PFSK-1 (cell line): ENCODE results near the gene KIAA1549.

Experiments
- FOXP2 ChIP-seq: optimal IDR thresholded peaks from 2 replicates; pipeline ENCODE3; 2011; ENCODE audit warnings: borderline replicate concordance, control low read depth, inconsistent platforms; ENCODE audit not compliant: insufficient read depth; ENCODE audit errors: extremely low read length, extremely low read depth
- POLR2AphosphoS5 ChIP-seq: IDR thresholded peaks from 2 replicates; pipeline ENCODE4 v1.6.1; 2012; ENCODE audit warnings: low read depth, mild to moderate bottlenecking, control low read depth, low read length, moderate library complexity
- SIN3A ChIP-seq: IDR thresholded peaks from 2 replicates; pipeline ENCODE4 v1.6.1; 2012; ENCODE audit warnings: mild to moderate bottlenecking, low read length, moderate library complexity, borderline replicate concordance; ENCODE audit not compliant: insufficient read depth
- TAF1 ChIP-seq: IDR thresholded peaks from 2 replicates; pipeline ENCODE4 v1.6.1; 2012; ENCODE audit warnings: low read length, control low read depth, borderline replicate concordance; ENCODE audit not compliant: insufficient read depth
- TF ChIP-seq, protein P1 (sequence below), 2 experiments: IDR thresholded peaks; 2 replicates each; pipeline versions ENCODE4 v1.6.1 to v1.8.0; 2011 to 2012; ENCODE audit warnings: low read depth in 2 of 2, low read length in 2 of 2, control low read depth in 1 of 2, inconsistent platforms in 1 of 2, mild to moderate bottlenecking in 1 of 2, moderate library complexity in 1 of 2; ENCODE audit not compliant: insufficient read depth in 1 of 2

KIAA1549 gene

DNA sequence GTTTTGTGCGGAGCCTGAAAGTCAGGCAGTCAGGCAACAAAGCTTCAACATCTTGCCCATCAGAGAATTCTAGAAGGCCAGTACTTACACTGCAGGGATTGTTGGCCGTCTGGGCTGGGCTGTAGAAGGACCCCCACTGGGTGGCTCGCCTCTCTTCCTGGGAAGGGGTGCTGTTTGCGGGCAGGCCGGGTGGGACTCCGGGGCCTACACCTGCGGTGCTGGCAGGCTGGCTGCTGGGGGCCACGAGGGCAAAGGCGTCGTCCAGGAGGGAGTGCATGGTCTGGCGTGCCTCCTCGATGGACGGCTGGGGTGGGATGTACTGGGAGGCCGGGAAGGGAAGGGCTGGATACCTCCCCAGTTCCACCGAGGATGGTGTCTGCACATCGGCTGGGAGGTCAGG, 120.1 kb downstream of the KIAA1549 start:
- no peak for TF ChIP-seq POLR2AphosphoS5
- no peak for TF ChIP-seq FOXP2
- TF ChIP-seq, protein P1, sequence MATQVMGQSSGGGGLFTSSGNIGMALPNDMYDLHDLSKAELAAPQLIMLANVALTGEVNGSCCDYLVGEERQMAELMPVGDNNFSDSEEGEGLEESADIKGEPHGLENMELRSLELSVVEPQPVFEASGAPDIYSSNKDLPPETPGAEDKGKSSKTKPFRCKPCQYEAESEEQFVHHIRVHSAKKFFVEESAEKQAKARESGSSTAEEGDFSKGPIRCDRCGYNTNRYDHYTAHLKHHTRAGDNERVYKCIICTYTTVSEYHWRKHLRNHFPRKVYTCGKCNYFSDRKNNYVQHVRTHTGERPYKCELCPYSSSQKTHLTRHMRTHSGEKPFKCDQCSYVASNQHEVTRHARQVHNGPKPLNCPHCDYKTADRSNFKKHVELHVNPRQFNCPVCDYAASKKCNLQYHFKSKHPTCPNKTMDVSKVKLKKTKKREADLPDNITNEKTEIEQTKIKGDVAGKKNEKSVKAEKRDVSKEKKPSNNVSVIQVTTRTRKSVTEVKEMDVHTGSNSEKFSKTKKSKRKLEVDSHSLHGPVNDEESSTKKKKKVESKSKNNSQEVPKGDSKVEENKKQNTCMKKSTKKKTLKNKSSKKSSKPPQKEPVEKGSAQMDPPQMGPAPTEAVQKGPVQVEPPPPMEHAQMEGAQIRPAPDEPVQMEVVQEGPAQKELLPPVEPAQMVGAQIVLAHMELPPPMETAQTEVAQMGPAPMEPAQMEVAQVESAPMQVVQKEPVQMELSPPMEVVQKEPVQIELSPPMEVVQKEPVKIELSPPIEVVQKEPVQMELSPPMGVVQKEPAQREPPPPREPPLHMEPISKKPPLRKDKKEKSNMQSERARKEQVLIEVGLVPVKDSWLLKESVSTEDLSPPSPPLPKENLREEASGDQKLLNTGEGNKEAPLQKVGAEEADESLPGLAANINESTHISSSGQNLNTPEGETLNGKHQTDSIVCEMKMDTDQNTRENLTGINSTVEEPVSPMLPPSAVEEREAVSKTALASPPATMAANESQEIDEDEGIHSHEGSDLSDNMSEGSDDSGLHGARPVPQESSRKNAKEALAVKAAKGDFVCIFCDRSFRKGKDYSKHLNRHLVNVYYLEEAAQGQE (IDR thresholded peaks at IDR 0.05; ENCODE audit: insufficient read depth in 1 of 2, low read depth in 2 of 2, low read length in 2 of 2), result no peak
- no peak for TF ChIP-seq TAF1
- no peak for TF ChIP-seq SIN3A

DNA sequence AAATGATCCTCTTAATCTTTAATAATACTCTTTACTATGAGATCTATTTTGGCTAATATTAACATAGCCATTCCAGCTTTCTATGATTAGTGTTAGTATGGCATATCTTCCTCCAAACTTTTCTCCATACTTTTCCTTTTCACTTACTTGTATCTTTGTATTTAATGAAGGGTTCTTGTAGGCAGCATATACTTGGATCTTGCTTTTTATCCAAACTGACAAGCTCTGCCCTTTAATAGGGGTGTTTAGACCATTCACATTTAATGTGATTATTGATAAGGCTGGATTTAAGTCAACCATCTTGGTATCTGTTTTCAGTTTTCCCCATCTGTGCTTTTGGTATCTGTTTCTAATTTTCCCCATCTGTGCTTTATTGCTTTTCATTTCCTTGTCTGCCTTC, 123.5 kb downstream of the KIAA1549 start:
- TF ChIP-seq, protein P1 (IDR thresholded peaks at IDR 0.05; ENCODE audit: insufficient read depth in 1 of 2, low read depth in 2 of 2, low read length in 2 of 2), result no peak
- TF ChIP-seq SIN3A (no peak), POLR2AphosphoS5 (no peak), TAF1 (no peak), FOXP2 (no peak)

DNA sequence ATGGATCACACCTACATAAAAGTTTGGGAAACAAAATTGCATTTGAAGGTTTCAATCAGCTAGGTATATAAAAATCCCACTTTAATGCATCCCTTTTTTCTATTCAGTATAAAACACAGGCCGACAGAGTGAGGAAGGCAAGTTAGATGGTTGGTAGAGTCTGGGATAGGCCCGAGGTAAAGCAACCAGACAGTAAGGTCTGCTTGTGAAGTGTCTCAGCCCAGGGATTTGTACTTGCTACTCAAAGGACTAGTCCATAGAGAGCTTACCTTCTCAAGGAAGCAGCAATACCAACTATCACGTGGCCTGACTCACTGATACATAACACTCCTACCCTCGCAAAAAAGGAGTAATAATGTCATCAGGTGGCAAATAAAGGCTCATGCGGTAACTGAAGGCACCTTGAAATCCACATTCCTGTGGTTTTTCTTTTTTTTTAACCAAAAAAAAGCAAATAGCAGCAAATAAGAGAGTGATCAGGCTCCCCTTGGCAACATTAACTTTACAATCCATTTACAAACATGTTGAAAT, 127.0 kb downstream of the KIAA1549 start:
- no peak for TF ChIP-seq POLR2AphosphoS5
- TF ChIP-seq FOXP2, result no peak
- TF ChIP-seq, protein P1 (IDR thresholded peaks at IDR 0.05; ENCODE audit: insufficient read depth in 1 of 2, low read depth in 2 of 2, low read length in 2 of 2), result no peak
- TF ChIP-seq TAF1, result no peak
- TF ChIP-seq SIN3A, result no peak

DNA sequence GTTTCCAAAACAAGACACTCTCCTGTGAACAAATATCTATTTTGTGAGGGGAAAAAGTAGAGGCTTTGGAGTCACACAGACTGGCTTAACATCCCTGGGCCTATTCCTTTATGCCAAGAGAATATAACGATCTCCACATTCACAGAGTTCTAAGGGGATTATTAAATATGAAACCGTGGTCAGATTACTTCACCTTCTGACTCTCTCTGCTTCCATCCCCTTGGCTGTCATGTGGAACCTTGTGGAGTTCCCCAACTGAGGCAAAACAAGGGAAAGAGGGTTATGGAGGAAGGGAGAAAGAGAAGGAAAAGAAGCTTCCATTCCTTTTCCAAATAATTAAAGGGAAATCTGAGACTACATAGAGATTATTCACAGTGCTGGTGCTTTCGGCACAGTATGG, 127.7 kb downstream of the KIAA1549 start:
- TF ChIP-seq, protein P1 (IDR thresholded peaks at IDR 0.05; ENCODE audit: insufficient read depth in 1 of 2, low read depth in 2 of 2, low read length in 2 of 2), result no peak
- TF ChIP-seq POLR2AphosphoS5 (no peak), TAF1 (no peak), SIN3A (no peak), FOXP2 (no peak)

DNA sequence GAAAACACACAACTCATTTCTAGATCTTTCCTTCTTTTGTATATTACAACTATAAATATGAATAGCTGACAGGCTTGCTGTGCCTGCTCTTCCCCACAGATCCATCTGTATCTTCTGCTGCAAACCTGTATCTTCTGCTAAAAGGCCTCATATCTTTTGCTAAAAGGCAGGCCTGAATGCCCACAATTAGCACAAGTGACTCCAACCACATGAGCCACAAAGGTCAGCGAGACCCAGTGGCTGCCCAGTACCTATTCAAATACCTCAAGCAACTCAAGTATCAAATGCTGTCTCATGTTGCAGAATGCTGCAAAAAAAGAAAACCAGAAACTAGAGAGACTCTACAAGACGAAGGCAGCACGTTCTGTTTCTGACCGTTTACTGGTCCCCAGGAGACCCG, 128.7 kb downstream of the KIAA1549 start:
- no peak for TF ChIP-seq TAF1

DNA sequence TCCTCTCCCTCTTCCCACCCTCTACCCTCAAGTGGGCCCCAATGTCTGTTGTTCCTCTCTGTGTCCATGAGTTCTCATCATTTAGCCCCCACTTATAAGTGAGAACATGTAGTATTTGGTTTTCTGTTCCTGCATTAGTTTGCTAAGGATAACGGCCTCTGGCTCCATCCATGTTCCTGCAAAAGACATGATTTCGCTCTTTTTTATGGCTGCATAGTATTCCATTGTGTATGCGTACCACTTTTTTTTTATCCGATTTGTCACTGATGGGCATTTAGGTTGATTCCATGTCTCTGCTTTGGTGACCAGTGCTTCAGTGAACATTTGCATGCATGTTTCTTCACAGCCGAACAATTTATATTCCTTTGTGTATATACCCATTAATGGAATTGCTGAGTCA, 131.5 kb downstream of the KIAA1549 start:
- TF ChIP-seq FOXP2, result no peak
- no peak for TF ChIP-seq POLR2AphosphoS5
- TF ChIP-seq, protein P1 (IDR thresholded peaks at IDR 0.05; ENCODE audit: insufficient read depth in 1 of 2, low read depth in 2 of 2, low read length in 2 of 2), result no peak
- no peak for TF ChIP-seq TAF1
- no peak for TF ChIP-seq SIN3A
